Effector memory CD4-positive, alpha-beta T cell (primary cell): ENCODE results near the gene LBP.
"Not testable (repeated sequence)": the region's sequence is repeated elsewhere in the genome, so short reads cannot be mapped to it uniquely, and the experiment has no call there.

Source experiments
- DNase-seq, 3 donors: peaks; one replicate each; pipeline ENCODE4 v3.0.0-alpha.2; 2020
- H3K27ac ChIP-seq: 2 replicates; pipeline ENCODE4 v1.7.0; 2013; ENCODE audit warnings: mild to moderate bottlenecking, low read length, moderate library complexity; ENCODE audit not compliant: insufficient read depth, poor library complexity, severe bottlenecking
- H3K27me3 ChIP-seq: replicated peaks from 2 replicates; pipeline ENCODE4 v1.7.0; 2013; ENCODE audit warnings: mild to moderate bottlenecking, low read length; ENCODE audit not compliant: insufficient read depth, control insufficient read depth, poor library complexity, severe bottlenecking
- H3K36me3 ChIP-seq: 2 replicates; pipeline ENCODE4 v1.7.0; 2013; ENCODE audit warnings: mild to moderate bottlenecking, low read length, moderate library complexity; ENCODE audit not compliant: control insufficient read depth, insufficient read depth
- H3K4me1 ChIP-seq: 2 replicates; pipeline ENCODE4 v1.7.0; 2013; ENCODE audit warnings: low read length, mild to moderate bottlenecking; ENCODE audit not compliant: control insufficient read depth, insufficient read depth, poor library complexity, severe bottlenecking
- H3K4me3 ChIP-seq: 2 replicates; pipeline ENCODE4 v1.7.0; 2013; ENCODE audit warnings: low read length, low read depth, mild to moderate bottlenecking; ENCODE audit not compliant: insufficient read depth, poor library complexity, severe bottlenecking
- H3K9me3 ChIP-seq: 2 replicates; pipeline ENCODE4 v1.7.0; 2013; ENCODE audit warnings: mild to moderate bottlenecking, low read length, moderate library complexity; ENCODE audit not compliant: control insufficient read depth

LBP gene

GRCh38 chr20:38407321-38407720 lies 61.0 kb downstream of the LBP start:
- Histone ChIP-seq H3K27me3 (no peaks in the 10 kb centered on the region), H3K36me3 (peaks cover under 1% of the 10 kb centered on the region), H3K9me3 (no peaks in the 10 kb centered on the region), H3K27ac (no peak overlapping the region), H3K4me3 (no peak overlapping the region), H3K4me1 (no peaks in the 10 kb centered on the region)
- no peak for DNase-seq

DNA sequence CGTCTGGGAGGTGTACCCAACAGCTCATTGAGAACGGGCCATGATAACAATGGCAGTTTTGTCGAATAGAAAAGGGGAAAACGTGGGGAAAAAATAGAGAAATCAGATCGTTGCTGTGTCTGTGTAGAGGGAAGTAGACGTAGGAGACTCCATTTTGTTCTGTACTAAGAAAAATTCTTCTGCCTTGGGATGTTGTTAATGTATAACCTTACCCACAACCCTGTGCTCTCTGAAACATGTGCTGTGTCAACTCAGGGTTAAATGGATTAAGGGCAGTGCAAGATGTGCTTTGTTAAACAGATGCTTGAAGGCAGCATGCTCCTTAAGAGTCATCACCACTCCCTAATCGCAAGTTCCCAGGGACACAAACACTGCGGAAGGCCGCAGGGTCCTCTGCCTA lies 61.5 kb downstream of the LBP start:
- not testable (repeated sequence) for H3K9me3 ChIP-seq, H3K27ac ChIP-seq, H3K4me3 ChIP-seq, H3K27me3 ChIP-seq, DNase-seq, H3K4me1 ChIP-seq, H3K36me3 ChIP-seq

GRCh38 chr20:38412877-38413577 lies 66.7 kb downstream of the LBP start:
- Histone ChIP-seq H3K36me3 (peaks cover 15% of the 10 kb centered on the region), H3K4me3 (no peak overlapping the region), H3K4me1 (no peaks in the 10 kb centered on the region), H3K27ac (no peak overlapping the region), H3K27me3 (no peaks in the 10 kb centered on the region), H3K9me3 (no peaks in the 10 kb centered on the region)
- DNase-seq, result no peak

- DNase-seq, result no peak
- Histone ChIP-seq H3K4me1 (no peaks in the 10 kb centered on the region), H3K9me3 (no peaks in the 10 kb centered on the region), H3K4me3 (no peak overlapping the region), H3K27ac (no peak overlapping the region), H3K27me3 (no peaks in the 10 kb centered on the region), H3K36me3 (peaks cover 27% of the 10 kb centered on the region)
Observed at GRCh38 chr20:38414769-38415450, 68.6 kb downstream of the LBP start.

DNA sequence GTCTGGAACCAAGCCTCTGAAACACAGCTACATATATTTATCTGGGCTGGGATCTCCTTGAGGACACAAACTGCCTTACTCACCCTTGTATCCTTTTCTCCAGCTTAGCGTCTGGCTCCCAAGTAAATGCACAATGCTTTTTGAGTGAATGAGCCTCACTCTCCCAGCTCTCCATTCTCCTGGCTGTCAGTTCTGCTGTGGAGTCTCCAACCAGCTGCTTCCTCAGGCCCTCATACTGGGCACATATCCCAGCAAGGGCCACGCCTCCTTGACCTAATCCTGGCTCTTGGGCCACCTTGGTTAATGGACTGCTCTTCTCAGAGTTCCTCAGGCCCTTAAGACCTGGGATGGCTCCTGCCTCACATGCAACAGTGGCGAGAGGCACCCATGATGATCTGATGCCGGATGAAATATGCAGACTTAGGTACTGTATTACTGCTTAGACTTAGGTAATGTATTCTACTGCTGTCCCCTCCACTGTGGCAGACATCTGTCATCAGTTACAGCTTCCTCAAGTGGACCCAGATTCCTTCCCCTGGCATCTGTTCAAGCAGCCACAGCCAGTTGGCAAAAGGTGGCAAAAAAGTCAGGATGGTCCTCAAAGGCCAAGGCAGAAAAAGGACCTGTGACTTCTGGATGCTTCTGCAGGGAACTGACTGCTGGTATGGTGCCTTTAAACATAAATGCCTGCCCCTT lies 72.4 kb downstream of the LBP start:
- H3K36me3 ChIP-seq, result peaks cover 52% of the 10 kb centered on the region
- no peak for DNase-seq

DNA sequence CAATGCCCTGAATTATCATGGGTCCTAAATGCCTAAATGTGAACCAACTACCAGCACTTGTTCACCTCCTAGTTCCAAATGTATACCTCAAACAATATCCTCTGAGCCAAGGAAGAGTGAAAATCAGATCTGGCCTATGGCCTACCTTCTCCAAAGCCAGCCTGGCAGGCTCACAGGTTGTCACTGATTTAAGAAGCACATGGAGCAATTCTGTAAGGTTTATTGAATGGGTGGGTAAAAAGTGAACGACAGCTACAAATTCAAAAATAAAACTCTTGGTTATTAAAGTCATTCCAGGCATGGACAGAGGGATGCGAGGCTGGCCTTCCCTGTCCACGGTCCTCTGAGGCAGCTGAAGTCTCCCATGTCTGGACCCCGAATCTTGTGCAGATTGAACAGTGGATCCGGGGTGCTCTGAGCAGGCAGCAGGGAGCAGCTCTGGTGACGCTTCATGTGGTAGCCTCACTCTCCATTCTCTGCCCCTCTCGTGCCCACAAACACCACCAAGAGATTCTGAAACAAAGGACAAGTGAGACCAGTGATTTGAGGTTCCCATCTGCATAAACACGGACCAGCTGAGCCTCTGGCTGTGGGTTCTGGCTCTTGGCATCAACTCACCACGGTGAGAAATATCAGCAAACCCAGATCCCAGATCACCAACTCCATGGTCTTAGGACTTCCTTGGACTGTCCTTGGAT lies 74.3 kb downstream of the LBP start:
- Histone ChIP-seq H3K27me3 (no peaks in the 10 kb centered on the region), H3K36me3 (peaks cover 63% of the 10 kb centered on the region), H3K27ac (no peak overlapping the region), H3K4me1 (no peaks in the 10 kb centered on the region), H3K9me3 (no peaks in the 10 kb centered on the region), H3K4me3 (no peak overlapping the region)
- DNase-seq, result no peak

More for the DNA sequence above, 72.4 kb downstream of the LBP start:
- no peaks in the 10 kb centered on the region for H3K4me1 ChIP-seq
- no peaks in the 10 kb centered on the region for H3K27me3 ChIP-seq
- H3K4me3 ChIP-seq, result no peak overlapping the region
- H3K9me3 ChIP-seq, result no peaks in the 10 kb centered on the region
- H3K27ac ChIP-seq, result no peak overlapping the region

DNA sequence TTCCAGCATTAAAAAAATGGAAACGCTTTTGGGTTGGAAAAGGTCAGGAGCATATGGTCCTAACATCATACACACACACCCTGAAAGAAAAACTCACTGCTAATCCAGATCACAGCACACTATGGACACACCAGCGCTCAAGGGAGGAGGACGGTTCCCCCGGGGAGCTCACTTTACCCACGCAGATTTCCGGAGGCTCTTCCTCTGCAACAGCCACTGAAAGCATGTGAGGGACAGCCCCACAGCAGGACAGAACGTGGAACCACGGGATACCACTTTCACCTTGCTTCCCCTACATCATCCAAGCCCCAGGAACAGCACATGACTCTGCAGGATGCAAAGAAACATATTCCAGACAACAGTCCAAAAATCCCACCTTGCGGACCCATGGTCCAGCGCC lies 75.6 kb downstream of the LBP start:
- Histone ChIP-seq H3K36me3 (peaks cover 75% of the 10 kb centered on the region), H3K4me1 (no peaks in the 10 kb centered on the region), H3K4me3 (no peak overlapping the region), H3K27me3 (no peaks in the 10 kb centered on the region), H3K27ac (no peak overlapping the region), H3K9me3 (no peaks in the 10 kb centered on the region)
- no peak for DNase-seq

DNA sequence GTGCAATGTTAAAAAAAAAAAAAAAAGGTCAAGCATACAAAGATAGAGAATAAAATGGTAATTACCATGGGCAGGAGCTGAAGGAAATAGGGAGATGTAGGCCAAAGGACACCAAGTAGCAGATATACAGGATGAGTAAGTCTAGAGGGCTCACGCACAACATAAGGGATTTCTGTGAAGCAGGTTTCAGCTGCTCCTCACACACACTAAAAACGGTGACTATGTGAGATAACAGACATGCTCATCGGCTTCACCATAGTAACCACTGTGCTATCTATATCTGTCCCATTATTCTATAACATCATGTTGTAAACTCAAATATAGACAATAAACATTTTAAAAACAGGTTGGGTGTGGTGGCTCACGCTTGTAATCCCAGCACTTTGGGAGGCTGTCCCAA lies 77.3 kb downstream of the LBP start:
- Histone ChIP-seq H3K27me3 (no peaks in the 10 kb centered on the region), H3K9me3 (no peaks in the 10 kb centered on the region), H3K27ac (no peak overlapping the region), H3K4me3 (no peak overlapping the region), H3K4me1 (no peaks in the 10 kb centered on the region), H3K36me3 (peaks cover 90% of the 10 kb centered on the region)
- no peak for DNase-seq

DNA sequence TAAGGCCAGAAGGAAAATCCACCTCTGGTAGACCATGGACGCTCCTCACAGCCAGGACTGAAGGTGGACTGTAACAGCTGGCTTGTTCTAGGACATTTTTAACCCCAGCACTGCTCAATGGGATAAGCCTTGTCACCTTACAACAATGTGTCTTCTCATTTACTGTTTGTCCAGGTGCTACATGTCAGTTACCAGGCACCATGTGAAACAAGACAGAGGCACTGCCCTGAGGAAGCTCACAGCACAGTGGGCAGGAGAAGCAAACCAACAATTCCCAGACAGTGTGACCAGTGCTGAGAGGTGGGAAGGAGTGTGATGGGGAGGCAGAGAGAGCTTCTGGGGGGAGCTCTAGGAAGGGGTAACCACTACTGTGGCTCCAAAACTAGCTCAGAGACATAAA lies 78.1 kb downstream of the LBP start:
- DNase-seq, result no peak
- H3K27ac ChIP-seq, result no peak overlapping the region
- no peaks in the 10 kb centered on the region for H3K27me3 ChIP-seq
- no peak overlapping the region for H3K4me3 ChIP-seq
- H3K4me1 ChIP-seq, result no peaks in the 10 kb centered on the region
- peaks cover 93% of the 10 kb centered on the region for H3K36me3 ChIP-seq
- H3K9me3 ChIP-seq, result no peaks in the 10 kb centered on the region
